Trophoblast cell (in vitro differentiated cells and primary cell): ENCODE measurements around the gene ITGB1.

Source experiments
- DNase-seq, 2 donors: peaks; one replicate each; pipeline ENCODE4 v3.0.0-alpha.2; 2016
- H2AFZ ChIP-seq: 2 replicates; pipeline ENCODE4 v1.6.1; 2013; ENCODE audit warnings: low read length, moderate library complexity, mild to moderate bottlenecking; ENCODE audit not compliant: insufficient read depth, poor library complexity
- H2AK5ac ChIP-seq: 2 replicates; pipeline ENCODE4 v1.6.1; 2013; ENCODE audit warnings: mild to moderate bottlenecking, low read length
- H2BK120ac ChIP-seq: 2 replicates; pipeline ENCODE4 v1.6.1; 2013; ENCODE audit warnings: low read length, mild to moderate bottlenecking, moderate library complexity; ENCODE audit not compliant: insufficient read depth, poor library complexity
- H2BK12ac ChIP-seq: 2 replicates; pipeline ENCODE4 v1.6.1; 2013; ENCODE audit warnings: mild to moderate bottlenecking, low read length, moderate library complexity
- H2BK5ac ChIP-seq: 2 replicates; pipeline ENCODE4 v1.6.1; 2013; ENCODE audit warnings: low read length, low read depth, moderate library complexity, mild to moderate bottlenecking; ENCODE audit not compliant: poor library complexity
- H3K14ac ChIP-seq: 2 replicates; pipeline ENCODE4 v1.6.1; 2013; ENCODE audit warnings: mild to moderate bottlenecking, low read length
- H3K18ac ChIP-seq: 2 replicates; pipeline ENCODE4 v1.6.1; 2013; ENCODE audit warnings: mild to moderate bottlenecking, low read length
- H3K23ac ChIP-seq: 2 replicates; pipeline ENCODE4 v1.6.1; 2013; ENCODE audit warnings: low read length
- H3K27ac ChIP-seq: 2 replicates; pipeline ENCODE4 v1.5.1; 2013; ENCODE audit warnings: low read depth, mild to moderate bottlenecking, inconsistent platforms, low read length, moderate library complexity
- H3K27me3 ChIP-seq: 2 replicates; pipeline ENCODE4 v1.6.1; 2013; ENCODE audit warnings: inconsistent platforms, mild to moderate bottlenecking, low read length, moderate library complexity; ENCODE audit not compliant: insufficient read depth
- H3K36me3 ChIP-seq, 2 experiments: 1 replicate in 1 of 2; 2 replicates in 1 of 2; pipeline ENCODE4 v1.6.1; 2013; ENCODE audit warnings: low read length in 2 of 2, mild to moderate bottlenecking in 2 of 2, moderate library complexity in 1 of 2; ENCODE audit not compliant: insufficient read depth in 2 of 2, control insufficient read depth in 1 of 2
- H3K4ac ChIP-seq: 2 replicates; pipeline ENCODE4 v1.6.1; 2013; ENCODE audit warnings: low read depth, mild to moderate bottlenecking, low read length, moderate library complexity
- H3K4me1 ChIP-seq, 2 experiments: 1 replicate in 1 of 2; 2 replicates in 1 of 2; pipeline ENCODE4 v1.6.1; 2013; ENCODE audit warnings: low read length in 2 of 2, mild to moderate bottlenecking in 2 of 2, moderate library complexity in 1 of 2; ENCODE audit not compliant: insufficient read depth in 2 of 2, control insufficient read depth in 1 of 2
- H3K4me2 ChIP-seq: 2 replicates; pipeline ENCODE4 v1.6.1; 2013; ENCODE audit warnings: inconsistent platforms, mild to moderate bottlenecking, low read length, moderate library complexity
- H3K4me3 ChIP-seq: 2 replicates; pipeline ENCODE4 v1.5.1; 2013; ENCODE audit warnings: mild to moderate bottlenecking, low read depth, low read length, inconsistent platforms
- H3K79me1 ChIP-seq: one replicate; pipeline ENCODE4 v1.6.1; 2013; ENCODE audit warnings: low read length
- H3K79me2 ChIP-seq: 2 replicates; pipeline ENCODE4 v1.6.1; 2013; ENCODE audit warnings: low read length, mild to moderate bottlenecking; ENCODE audit not compliant: control insufficient read depth, insufficient read depth, poor library complexity
- H3K9ac ChIP-seq: 2 replicates; pipeline ENCODE4 v1.6.1; 2013; ENCODE audit warnings: mild to moderate bottlenecking, low read length
- H3K9me3 ChIP-seq: 2 replicates; pipeline ENCODE4 v1.6.1; 2013; ENCODE audit warnings: low read depth, mild to moderate bottlenecking, control low read depth, inconsistent platforms, low read length; ENCODE audit not compliant: insufficient read depth
- H4K12ac ChIP-seq: 2 replicates; pipeline ENCODE4 v1.6.1; 2013; ENCODE audit warnings: low read depth, mild to moderate bottlenecking, low read length, moderate library complexity
- H4K8ac ChIP-seq: 2 replicates; pipeline ENCODE4 v1.6.1; 2013; ENCODE audit warnings: low read depth, mild to moderate bottlenecking, low read length, moderate library complexity
- H4K91ac ChIP-seq: one replicate; pipeline ENCODE4 v1.6.1; 2013; ENCODE audit warnings: low read depth, mild to moderate bottlenecking, low read length, moderate library complexity
- WGBS: extraction: QIAGEN DNeasy Blood & Tissue Kit; methylation state at CpG from one replicate; pipeline ENCODE4 v1.1.7; 2013; ENCODE audit warnings: missing lambda C conversion rate; ENCODE audit not compliant: insufficient read length, insufficient coverage; ENCODE audit errors: extremely low coverage; 5-methylcytosine and 5-hydroxymethylcytosine counted together

ITGB1 gene

GRCh38 chr10:32982911-32983909 is 25.2 kb upstream of the ITGB1 start:
- Histone ChIP-seq H3K23ac (no peak overlapping the region), H2BK5ac (peak overlapping the region; percentile 33), H3K9me3 (no peaks in the 10 kb centered on the region), H3K4me2 (no peak overlapping the region), H4K91ac (no peak overlapping the region), H4K12ac (no peak overlapping the region), H3K9ac (no peak overlapping the region), H3K36me3 (no peaks in the 10 kb centered on the region), H3K4me3 (no peak overlapping the region), H3K4me1 (peaks cover 18 to 23% of the 10 kb centered on the region in 2 experiments), H3K18ac (no peak overlapping the region), H2AFZ (no peak overlapping the region), H2AK5ac (no peak overlapping the region), H2BK12ac (peak overlapping the region; percentile 50), H3K14ac (no peak overlapping the region), H4K8ac (no peak overlapping the region), H3K27ac (peak overlapping the region; percentile 94), H3K27me3 (no peaks in the 10 kb centered on the region), H2BK120ac (no peak overlapping the region), H3K79me2 (peaks cover 2% of the 10 kb centered on the region), H3K79me1 (peaks cover 42% of the 10 kb centered on the region), H3K4ac (no peak overlapping the region)
- WGBS: no CpG with 5 or more reads among the region's 4 CpGs
- peak; percentile 86 to 90 for DNase-seq

- peak in 1 of 2 donors; percentile 74 for DNase-seq
- peak overlapping the region; percentile 89 for H2BK120ac ChIP-seq
- H3K4me3 ChIP-seq: no peak overlapping the region
- H2BK12ac ChIP-seq: peak overlapping the region; percentile 95
- no peaks in the 10 kb centered on the region for H3K36me3 ChIP-seq
- peak overlapping the region; percentile 88 for H2AK5ac ChIP-seq
- peak overlapping the region; percentile 76 for H3K4ac ChIP-seq
- peak overlapping the region; percentile 66 for H3K27ac ChIP-seq
- H3K23ac ChIP-seq: no peak overlapping the region
- peak overlapping the region; percentile 85 for H4K91ac ChIP-seq
- H3K9me3 ChIP-seq: no peaks in the 10 kb centered on the region
- no peak overlapping the region for H3K4me2 ChIP-seq
- peaks cover 2% of the 10 kb centered on the region for H3K79me2 ChIP-seq
- peaks cover 18 to 23% of the 10 kb centered on the region in 2 experiments for H3K4me1 ChIP-seq
- H3K79me1 ChIP-seq: peaks cover 38% of the 10 kb centered on the region
- H2BK5ac ChIP-seq: peak overlapping the region; percentile 94
- H4K8ac ChIP-seq: no peak overlapping the region
- H2AFZ ChIP-seq: no peak overlapping the region
- H3K18ac ChIP-seq: peak overlapping the region; percentile 46
- H3K27me3 ChIP-seq: no peaks in the 10 kb centered on the region
- peak overlapping the region; percentile 27 for H4K12ac ChIP-seq
- H3K9ac ChIP-seq: no peak overlapping the region
- peak overlapping the region; percentile 73 for H3K14ac ChIP-seq
- WGBS: no CpG with 5 or more reads among the region's 9 CpGs
These were observed 24.3 kb upstream of the ITGB1 start for GRCh38 chr10:32982293-32982709.

GRCh38 chr10:32981760-32982159 is 23.7 kb upstream of the ITGB1 start:
- Histone ChIP-seq H2BK5ac (peak overlapping the region; percentile 91), H3K4me2 (no peak overlapping the region), H3K79me2 (peaks cover 2% of the 10 kb centered on the region), H3K23ac (no peak overlapping the region), H3K4ac (no peak overlapping the region), H3K27ac (peak overlapping the region; percentile 66), H3K9ac (no peak overlapping the region), H4K8ac (peak overlapping the region; percentile 73), H3K27me3 (no peaks in the 10 kb centered on the region), H3K4me3 (no peak overlapping the region), H3K36me3 (no peaks in the 10 kb centered on the region), H3K14ac (peak overlapping the region; percentile 67), H3K9me3 (no peaks in the 10 kb centered on the region), H2AK5ac (no peak overlapping the region), H3K79me1 (peaks cover 38% of the 10 kb centered on the region), H2AFZ (no peak overlapping the region), H4K12ac (no peak overlapping the region), H2BK120ac (peak overlapping the region; percentile 93), H4K91ac (peak overlapping the region; percentile 88), H3K18ac (peak overlapping the region; percentile 81), H2BK12ac (peak overlapping the region; percentile 97), H3K4me1 (peaks cover 18 to 23% of the 10 kb centered on the region in 2 experiments)
- peak in 1 of 2 donors; percentile 86 for DNase-seq
- no CpG with 5 or more reads among the region's 4 CpGs for WGBS

- Histone ChIP-seq H3K27me3 (no peaks in the 10 kb centered on the region), H2AK5ac (peak overlapping the region; percentile 4), H3K23ac (no peak overlapping the region), H2AFZ (peak overlapping the region; percentile 3), H3K4ac (peak overlapping the region; percentile 13), H4K12ac (peak overlapping the region; percentile 45), H3K79me1 (peaks cover 35% of the 10 kb centered on the region), H3K18ac (peak overlapping the region; percentile 80), H3K4me3 (peak overlapping the region; percentile 58), H3K4me1 (peaks cover 16 to 23% of the 10 kb centered on the region in 2 experiments), H2BK12ac (peak overlapping the region; percentile 82), H3K14ac (peak overlapping the region; percentile 57), H4K91ac (peak overlapping the region; percentile 97), H4K8ac (peak overlapping the region; percentile 78), H3K9ac (peak overlapping the region; percentile 4), H2BK5ac (peak overlapping the region; percentile 87), H3K4me2 (peak overlapping the region; percentile 67), H3K79me2 (peaks cover 2% of the 10 kb centered on the region), H2BK120ac (peak overlapping the region; percentile 91), H3K27ac (peak overlapping the region; percentile 87), H3K9me3 (no peaks in the 10 kb centered on the region), H3K36me3 (no peaks in the 10 kb centered on the region)
- DNase-seq: peak; percentile 98 to 99
- WGBS: no CpG with 5 or more reads among the region's 38 CpGs
These were observed 22.8 kb upstream of the ITGB1 start for GRCh38 chr10:32980558-32981468.
